ENCODE results near the gene SDC3.

DNA sequence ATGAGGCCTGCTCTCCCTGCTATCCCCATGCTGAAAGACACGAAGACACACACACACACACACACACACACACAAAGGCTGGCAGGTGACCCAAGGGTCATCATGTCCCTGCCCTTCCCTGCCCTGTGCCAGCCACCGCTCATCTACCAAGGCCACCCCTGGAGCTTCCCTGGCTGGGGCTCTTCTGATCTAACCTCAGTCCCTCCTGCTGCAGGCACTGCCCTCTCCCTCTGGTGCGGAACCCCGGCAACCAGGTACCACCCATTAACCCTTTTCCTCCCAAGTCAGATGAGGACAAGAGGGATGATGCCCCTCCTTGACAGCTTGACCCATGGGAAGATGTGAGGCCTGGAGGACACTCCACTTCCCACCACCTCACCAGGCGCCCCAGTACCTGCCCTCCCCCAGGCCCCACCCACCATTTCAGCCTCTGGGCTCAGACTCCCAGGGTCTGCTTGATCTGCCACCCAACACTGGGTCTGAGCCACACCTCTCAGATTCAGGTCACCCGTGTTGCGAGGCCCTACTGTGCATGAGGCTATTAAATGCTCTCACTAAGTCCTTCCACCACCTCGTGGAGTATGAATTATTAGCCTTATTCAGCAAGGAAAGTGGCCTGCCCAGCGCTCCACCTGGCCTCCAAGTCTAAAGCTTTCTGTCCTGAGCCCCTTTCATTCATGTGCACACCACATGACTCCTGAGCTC, 2.5 kb downstream of the SDC3 start:
- TF ChIP-seq CTCF (conservative IDR thresholded peaks at IDR 0.05) (no peak), ZFX (IDR thresholded peaks at IDR 0.05) (no peak)
